ENCODE data around the gene GLP1R.
A peak's percentile ranks its signal among the peaks of the same experiment; 100 is the strongest.

GLP1R gene

GRCh38 chr6:39091220-39091619 lies 42.6 kb downstream of the GLP1R start:
- Histone ChIP-seq H3K9me3 (ENCODE audit: control insufficient read depth, low read length) (no peaks in the 10 kb centered on the region), H3K4me1 (ENCODE audit: control insufficient read depth, insufficient read depth, low read length) (peaks cover 3% of the 10 kb centered on the region), H3K9ac (ENCODE audit: low read length) (no peak overlapping the region), H3K36me3 (ENCODE audit: control insufficient read depth, insufficient read depth, low read length, severe bottlenecking) (no peaks in the 10 kb centered on the region), H3K27me3 (replicated peaks; ENCODE audit: control insufficient read depth, insufficient read depth, low read length) (peaks cover 18% of the 10 kb centered on the region), H3K4me3 (ENCODE audit: low read length) (no peak overlapping the region)
- no peak for DNase-seq (ENCODE audit: low read depth)

GRCh38 chr6:39092124-39092523 lies 43.5 kb downstream of the GLP1R start:
- no peak overlapping the region for H3K9ac ChIP-seq (ENCODE audit: low read length)
- no peaks in the 10 kb centered on the region for H3K9me3 ChIP-seq (ENCODE audit: control insufficient read depth, low read length)
- peaks cover 11% of the 10 kb centered on the region for H3K27me3 ChIP-seq (replicated peaks; ENCODE audit: control insufficient read depth, insufficient read depth, low read length)
- no peaks in the 10 kb centered on the region for H3K36me3 ChIP-seq (ENCODE audit: control insufficient read depth, insufficient read depth, low read length, severe bottlenecking)
- peaks cover 3% of the 10 kb centered on the region for H3K4me1 ChIP-seq (ENCODE audit: control insufficient read depth, insufficient read depth, low read length)
- no peak overlapping the region for H3K4me3 ChIP-seq (ENCODE audit: low read length)
- DNase-seq (ENCODE audit: low read depth) = no peak

- no peak overlapping the region for H3K4me3 ChIP-seq (ENCODE audit: low read length)
- DNase-seq (ENCODE audit: low read depth) = no peak
Measured at GRCh38 chr6:39093149-39093708, 44.6 kb downstream of the GLP1R start.

GRCh38 chr6:39095578-39095977 lies 47.0 kb downstream of the GLP1R start:
- no peak overlapping the region for H3K4me3 ChIP-seq (ENCODE audit: low read length)
- DNase-seq (ENCODE audit: low read depth) = no peak
- H3K9ac ChIP-seq (ENCODE audit: low read length) = no peak overlapping the region
- H3K4me1 ChIP-seq (ENCODE audit: control insufficient read depth, insufficient read depth, low read length) = peaks cover 3% of the 10 kb centered on the region
- H3K9me3 ChIP-seq (ENCODE audit: control insufficient read depth, low read length) = no peaks in the 10 kb centered on the region
- H3K36me3 ChIP-seq (ENCODE audit: control insufficient read depth, insufficient read depth, low read length, severe bottlenecking) = no peaks in the 10 kb centered on the region
- H3K27me3 ChIP-seq (replicated peaks; ENCODE audit: control insufficient read depth, insufficient read depth, low read length) = peaks cover under 1% of the 10 kb centered on the region

More at GRCh38 chr6:39093149-39093708, 44.6 kb downstream of the GLP1R start:
- Histone ChIP-seq H3K9ac (ENCODE audit: low read length) (no peak overlapping the region), H3K36me3 (ENCODE audit: control insufficient read depth, insufficient read depth, low read length, severe bottlenecking) (no peaks in the 10 kb centered on the region), H3K4me1 (ENCODE audit: control insufficient read depth, insufficient read depth, low read length) (peaks cover 3% of the 10 kb centered on the region), H3K27me3 (replicated peaks; ENCODE audit: control insufficient read depth, insufficient read depth, low read length) (peaks cover 5% of the 10 kb centered on the region), H3K9me3 (ENCODE audit: control insufficient read depth, low read length) (no peaks in the 10 kb centered on the region)

- H3K27me3 ChIP-seq (replicated peaks; ENCODE audit: control insufficient read depth, insufficient read depth, low read length) = no peaks in the 10 kb centered on the region
- H3K36me3 ChIP-seq (ENCODE audit: control insufficient read depth, insufficient read depth, low read length, severe bottlenecking) = peaks cover 9% of the 10 kb centered on the region
- H3K4me3 ChIP-seq (ENCODE audit: low read length) = no peak overlapping the region
- H3K4me1 ChIP-seq (ENCODE audit: control insufficient read depth, insufficient read depth, low read length) = peaks cover 15% of the 10 kb centered on the region
- no peak overlapping the region for H3K9ac ChIP-seq (ENCODE audit: low read length)
- DNase-seq (ENCODE audit: low read depth) = no peak
- H3K9me3 ChIP-seq (ENCODE audit: control insufficient read depth, low read length) = no peaks in the 10 kb centered on the region
Measured at GRCh38 chr6:39100358-39100757, 51.8 kb downstream of the GLP1R start.

- Histone ChIP-seq H3K9me3 (ENCODE audit: control insufficient read depth, low read length) (no peaks in the 10 kb centered on the region), H3K4me1 (ENCODE audit: control insufficient read depth, insufficient read depth, low read length) (peaks cover 15% of the 10 kb centered on the region), H3K4me3 (ENCODE audit: low read length) (peak overlapping the region; percentile 14), H3K9ac (ENCODE audit: low read length) (no peak overlapping the region), H3K27me3 (replicated peaks; ENCODE audit: control insufficient read depth, insufficient read depth, low read length) (no peaks in the 10 kb centered on the region), H3K36me3 (ENCODE audit: control insufficient read depth, insufficient read depth, low read length, severe bottlenecking) (peaks cover 11% of the 10 kb centered on the region)
- DNase-seq (ENCODE audit: low read depth) = peak; percentile 78
Measured at GRCh38 chr6:39102071-39102820, 53.7 kb downstream of the GLP1R start.

GRCh38 chr6:39102821-39103136 lies 54.2 kb downstream of the GLP1R start:
- Histone ChIP-seq H3K4me3 (ENCODE audit: low read length) (no peak overlapping the region), H3K27me3 (replicated peaks; ENCODE audit: control insufficient read depth, insufficient read depth, low read length) (no peaks in the 10 kb centered on the region), H3K9ac (ENCODE audit: low read length) (no peak overlapping the region), H3K36me3 (ENCODE audit: control insufficient read depth, insufficient read depth, low read length, severe bottlenecking) (peaks cover 11% of the 10 kb centered on the region), H3K9me3 (ENCODE audit: control insufficient read depth, low read length) (no peaks in the 10 kb centered on the region), H3K4me1 (ENCODE audit: control insufficient read depth, insufficient read depth, low read length) (peaks cover 15% of the 10 kb centered on the region)
- DNase-seq (ENCODE audit: low read depth) = no peak

- no peaks in the 10 kb centered on the region for H3K9me3 ChIP-seq (ENCODE audit: control insufficient read depth, low read length)
- DNase-seq (ENCODE audit: low read depth) = no peak
- H3K9ac ChIP-seq (ENCODE audit: low read length) = no peak overlapping the region
- H3K27me3 ChIP-seq (replicated peaks; ENCODE audit: control insufficient read depth, insufficient read depth, low read length) = no peaks in the 10 kb centered on the region
- H3K4me3 ChIP-seq (ENCODE audit: low read length) = no peak overlapping the region
- H3K4me1 ChIP-seq (ENCODE audit: control insufficient read depth, insufficient read depth, low read length) = peaks cover 15% of the 10 kb centered on the region
- peaks cover 23% of the 10 kb centered on the region for H3K36me3 ChIP-seq (ENCODE audit: control insufficient read depth, insufficient read depth, low read length, severe bottlenecking)
Measured at GRCh38 chr6:39104528-39104927, 55.9 kb downstream of the GLP1R start.

GRCh38 chr6:39107034-39107433 lies 58.5 kb downstream of the GLP1R start:
- no peak for DNase-seq (ENCODE audit: low read depth)
- Histone ChIP-seq H3K9me3 (ENCODE audit: control insufficient read depth, low read length) (no peaks in the 10 kb centered on the region), H3K36me3 (ENCODE audit: control insufficient read depth, insufficient read depth, low read length, severe bottlenecking) (peaks cover 35% of the 10 kb centered on the region), H3K4me3 (ENCODE audit: low read length) (no peak overlapping the region), H3K4me1 (ENCODE audit: control insufficient read depth, insufficient read depth, low read length) (peaks cover 8% of the 10 kb centered on the region), H3K9ac (ENCODE audit: low read length) (no peak overlapping the region), H3K27me3 (replicated peaks; ENCODE audit: control insufficient read depth, insufficient read depth, low read length) (no peaks in the 10 kb centered on the region)

GRCh38 chr6:39107641-39108040 lies 59.1 kb downstream of the GLP1R start:
- Histone ChIP-seq H3K4me1 (ENCODE audit: control insufficient read depth, insufficient read depth, low read length) (peaks cover 2% of the 10 kb centered on the region), H3K9me3 (ENCODE audit: control insufficient read depth, low read length) (no peaks in the 10 kb centered on the region), H3K4me3 (ENCODE audit: low read length) (no peak overlapping the region), H3K9ac (ENCODE audit: low read length) (no peak overlapping the region), H3K36me3 (ENCODE audit: control insufficient read depth, insufficient read depth, low read length, severe bottlenecking) (peaks cover 35% of the 10 kb centered on the region), H3K27me3 (replicated peaks; ENCODE audit: control insufficient read depth, insufficient read depth, low read length) (no peaks in the 10 kb centered on the region)
- DNase-seq (ENCODE audit: low read depth) = no peak

- no peaks in the 10 kb centered on the region for H3K27me3 ChIP-seq (replicated peaks; ENCODE audit: control insufficient read depth, insufficient read depth, low read length)
- no peak for DNase-seq (ENCODE audit: low read depth)
Measured at GRCh38 chr6:39108041-39108839, 59.7 kb downstream of the GLP1R start.

More at GRCh38 chr6:39108041-39108839, 59.7 kb downstream of the GLP1R start:
- Histone ChIP-seq H3K4me3 (ENCODE audit: low read length) (no peak overlapping the region), H3K9me3 (ENCODE audit: control insufficient read depth, low read length) (no peaks in the 10 kb centered on the region), H3K36me3 (ENCODE audit: control insufficient read depth, insufficient read depth, low read length, severe bottlenecking) (peaks cover 35% of the 10 kb centered on the region), H3K9ac (ENCODE audit: low read length) (no peak overlapping the region), H3K4me1 (ENCODE audit: control insufficient read depth, insufficient read depth, low read length) (no peaks in the 10 kb centered on the region)

Measured in adipocyte (in vitro differentiated cells).